SJCRH30 (cell line): Measurements from ENCODE around the gene NPSR1. TPM values are rescaled to one million over a fixed set of nuclear protein-coding genes. Genes with fewer than 3 reads are reported as not detected.
"Not testable (repeated sequence)": the region's sequence is repeated elsewhere in the genome, so short reads cannot be mapped to it uniquely, and the experiment has no call there.

ENCODE experiments used
- DNase-seq, 2 experiments: peaks; one replicate each; pipeline ENCODE4 v3.0.0-alpha.2; 2015 to 2020
- H3K27ac ChIP-seq: fragments of 250-450 bp; sonication (Bioruptor Pico); 2 replicates; pipeline ENCODE4 v1.5.1; 2020; ENCODE audit warnings: mild to moderate bottlenecking, moderate library complexity
- H3K27me3 ChIP-seq: fragments of 250-450 bp; sonication (Bioruptor Pico); 2 replicates; pipeline ENCODE4 v1.5.1; 2020; ENCODE audit warnings: mild to moderate bottlenecking, moderate library complexity
- H3K36me3 ChIP-seq: fragments of 250-450 bp; sonication (Bioruptor Pico); 2 replicates; pipeline ENCODE4 v1.5.1; 2020; ENCODE audit warnings: mild to moderate bottlenecking, moderate library complexity
- H3K4me1 ChIP-seq: fragments of 250-450 bp; sonication (Bioruptor Pico); 2 replicates; pipeline ENCODE4 v1.5.1; 2020; ENCODE audit warnings: mild to moderate bottlenecking, moderate library complexity
- H3K4me3 ChIP-seq: fragments of 250-450 bp; sonication (Bioruptor Pico); 2 replicates; pipeline ENCODE4 v1.5.1; 2020; ENCODE audit warnings: mild to moderate bottlenecking, moderate library complexity
- H3K9me3 ChIP-seq: fragments of 250-450 bp; sonication (Bioruptor Pico); replicated peaks from 2 replicates; pipeline ENCODE4 v1.5.1; 2020; ENCODE audit warnings: mild to moderate bottlenecking, moderate library complexity
- total RNA-seq: library from RNA; depleted of rRNA; stranded (reverse); fragments of >200 nt; shearing (Covaris generic); gene quantifications from 2 replicates; pipeline ENCODE4 v1.2.3, GENCODE V29; 2014

NPSR1 gene
- total RNA-seq, 1 experiment from 2014 or later: not detected

GRCh38 chr7:34874329-34874728, 216.3 kb downstream of the NPSR1 start:
- not testable (repeated sequence) for H3K27me3 ChIP-seq, DNase-seq, H3K27ac ChIP-seq, H3K4me1 ChIP-seq, H3K36me3 ChIP-seq, H3K9me3 ChIP-seq, H3K4me3 ChIP-seq

GRCh38 chr7:34875481-34875880, 217.5 kb downstream of the NPSR1 start:
- Histone ChIP-seq H3K9me3 (no peaks in the 10 kb centered on the region), H3K27ac (no peak overlapping the region), H3K36me3 (no peaks in the 10 kb centered on the region), H3K27me3 (no peaks in the 10 kb centered on the region), H3K4me3 (no peak overlapping the region), H3K4me1 (no peaks in the 10 kb centered on the region)
- no peak for DNase-seq

GRCh38 chr7:34878944-34879735, 221.1 kb downstream of the NPSR1 start:
- not testable (repeated sequence) for H3K4me1 ChIP-seq, H3K27me3 ChIP-seq, H3K36me3 ChIP-seq, DNase-seq, H3K4me3 ChIP-seq, H3K27ac ChIP-seq, H3K9me3 ChIP-seq

GRCh38 chr7:34879871-34880270, 221.9 kb downstream of the NPSR1 start:
- no peak for DNase-seq
- no peak overlapping the region for H3K4me3 ChIP-seq
- H3K9me3 ChIP-seq: no peaks in the 10 kb centered on the region; the same call in 1 of the 2 replicates
- no peaks in the 10 kb centered on the region for H3K36me3 ChIP-seq
- no peak overlapping the region for H3K27ac ChIP-seq
- no peaks in the 10 kb centered on the region for H3K4me1 ChIP-seq
- H3K27me3 ChIP-seq: no peaks in the 10 kb centered on the region

- not testable (repeated sequence) for DNase-seq, H3K27ac ChIP-seq, H3K9me3 ChIP-seq, H3K36me3 ChIP-seq, H3K4me1 ChIP-seq, H3K4me3 ChIP-seq, H3K27me3 ChIP-seq
Observed at GRCh38 chr7:34883855-34884254, 225.8 kb downstream of the NPSR1 start.

- Histone ChIP-seq H3K4me3 (no peak overlapping the region), H3K36me3 (no peaks in the 10 kb centered on the region), H3K9me3 (no peaks in the 10 kb centered on the region; the same call in 1 of the 2 replicates), H3K27me3 (no peaks in the 10 kb centered on the region), H3K4me1 (no peaks in the 10 kb centered on the region), H3K27ac (no peak overlapping the region)
- DNase-seq: no peak
Observed at GRCh38 chr7:34886856-34887255, 228.8 kb downstream of the NPSR1 start.

GRCh38 chr7:34889951-34890350, 231.9 kb downstream of the NPSR1 start:
- no peaks in the 10 kb centered on the region for H3K9me3 ChIP-seq
- DNase-seq: no peak

GRCh38 chr7:34895202-34895601, 237.2 kb downstream of the NPSR1 start:
- DNase-seq: no peak
- H3K9me3 ChIP-seq: no peaks in the 10 kb centered on the region
- H3K27me3 ChIP-seq: no peaks in the 10 kb centered on the region
- H3K27ac ChIP-seq: no peak overlapping the region
- H3K36me3 ChIP-seq: no peaks in the 10 kb centered on the region
- H3K4me3 ChIP-seq: no peak overlapping the region
- H3K4me1 ChIP-seq: no peaks in the 10 kb centered on the region

More at GRCh38 chr7:34889951-34890350, 231.9 kb downstream of the NPSR1 start:
- no peaks in the 10 kb centered on the region for H3K4me1 ChIP-seq
- H3K27ac ChIP-seq: no peak overlapping the region
- H3K27me3 ChIP-seq: no peaks in the 10 kb centered on the region
- no peak overlapping the region for H3K4me3 ChIP-seq
- no peaks in the 10 kb centered on the region for H3K36me3 ChIP-seq
